22Rv1 (cell line): Measurements from ENCODE around the gene TTC7B.

Experiments
- CTCF ChIP-seq: fragments of 450-650 bp; IDR thresholded peaks from 2 replicates; pipeline ENCODE4 v1.5.1; 2017; ENCODE audit warnings: mild to moderate bottlenecking
- ZFX ChIP-seq: fragments of 450-650 bp; IDR thresholded peaks from 2 replicates; pipeline ENCODE4 v1.6.1; 2017; ENCODE audit warnings: antibody characterized with exemption, borderline replicate concordance

- TF ChIP-seq CTCF, result no peak
- no peak for TF ChIP-seq ZFX
These were observed 324.2 kb downstream of the TTC7B start for GRCh38 chr14:90491911-90492531.
